AG09309 (cell line): ENCODE measurements around the gene TPO.

ENCODE experiments used
- DNase-seq: peaks from one replicate; pipeline ENCODE4 v3.0.0-alpha.2; 2010; ENCODE audit warnings: low read depth
- H3K4me3 ChIP-seq: 2 replicates; pipeline ENCODE4 v1.5.1; 2011; ENCODE audit warnings: mild to moderate bottlenecking, low read depth, low read length, moderate library complexity; ENCODE audit not compliant: control insufficient read depth
- CTCF ChIP-seq: IDR thresholded peaks from 2 replicates; pipeline ENCODE4 v1.5.1; 2011; ENCODE audit warnings: mild to moderate bottlenecking, low read depth, low read length, inconsistent platforms; ENCODE audit not compliant: insufficient read depth, control insufficient read depth; ENCODE audit errors: missing control alignments

The TPO gene

GRCh38 chr2:1585635-1586034 lies 172.4 kb downstream of the TPO start:
- no peak for DNase-seq

GRCh38 chr2:1586251-1586922 lies 173.1 kb downstream of the TPO start:
- no peak for TF ChIP-seq CTCF
- H3K4me3 ChIP-seq, result no peak overlapping the region
- DNase-seq, result no peak

More at GRCh38 chr2:1585635-1586034, 172.4 kb downstream of the TPO start:
- no peak for TF ChIP-seq CTCF
- H3K4me3 ChIP-seq, result no peak overlapping the region

GRCh38 chr2:1586923-1587840 lies 173.9 kb downstream of the TPO start:
- DNase-seq, result no peak
- no peak overlapping the region for H3K4me3 ChIP-seq
- TF ChIP-seq CTCF, result no peak

GRCh38 chr2:1588051-1588977 lies 175.1 kb downstream of the TPO start:
- DNase-seq, result no peak
- H3K4me3 ChIP-seq, result no peak overlapping the region
- no peak for TF ChIP-seq CTCF

GRCh38 chr2:1588978-1589621 lies 175.8 kb downstream of the TPO start:
- H3K4me3 ChIP-seq, result no peak overlapping the region
- TF ChIP-seq CTCF, result no peak
- no peak for DNase-seq
